Kidney capillary endothelial cell (primary cell): ENCODE data around the gene SLC6A17.
A peak's percentile ranks its signal among the peaks of the same experiment; 100 is the strongest.

ENCODE experiments used
- DNase-seq: peaks from one replicate; pipeline ENCODE4 v3.0.0-alpha.2; 2018; ENCODE audit warnings: low spot score

SLC6A17 gene

DNA sequence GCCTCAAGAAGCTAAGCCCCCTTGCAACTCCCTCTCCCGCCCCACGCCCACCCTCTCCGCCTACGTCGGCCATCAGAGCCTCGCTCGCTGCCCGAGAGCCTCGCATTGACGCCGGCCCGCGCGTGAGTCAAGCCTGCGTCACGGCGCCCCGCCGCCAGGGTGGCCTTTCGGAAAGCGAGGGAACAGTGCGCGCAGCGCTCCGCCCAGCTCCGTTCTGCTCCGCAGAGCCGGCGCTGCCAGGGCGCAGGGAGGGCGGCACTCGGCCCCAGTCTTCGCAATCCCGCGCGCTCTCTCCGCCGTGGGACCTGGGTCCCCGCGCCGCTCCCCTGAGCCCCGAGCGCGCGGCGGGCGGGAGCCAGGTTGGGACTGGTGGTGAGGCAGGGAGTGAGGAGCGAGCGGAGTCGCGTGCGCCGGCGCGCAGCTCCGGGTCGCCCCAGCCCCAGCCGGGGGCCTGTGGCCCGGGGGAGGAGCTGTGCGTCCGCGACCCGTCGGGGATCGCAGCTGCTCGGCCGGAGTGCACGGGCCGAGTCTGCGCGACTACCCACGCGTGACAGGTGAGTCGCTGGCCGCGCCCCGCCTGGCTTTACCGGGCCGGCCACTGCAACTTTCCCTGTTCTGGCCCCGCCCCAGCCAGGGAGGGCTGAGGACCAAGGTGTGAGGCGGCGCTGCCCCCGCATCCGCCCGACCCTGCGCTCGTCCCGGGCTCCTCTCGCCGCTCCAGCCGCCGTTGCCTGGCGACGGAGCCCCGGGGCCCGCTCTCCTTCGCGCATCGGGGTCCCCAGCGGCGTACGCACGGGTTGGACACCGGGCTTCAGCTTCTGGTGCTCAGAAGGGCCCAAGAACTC lies at the start of gene SLC6A17:
TSS of gene SLC6A17 (plus strand) at position 165 of the 845 bp plus-strand sequence. CDS start 16,436 bp downstream, outside the sequence.
- DNase-seq: peak; percentile 84

DNA sequence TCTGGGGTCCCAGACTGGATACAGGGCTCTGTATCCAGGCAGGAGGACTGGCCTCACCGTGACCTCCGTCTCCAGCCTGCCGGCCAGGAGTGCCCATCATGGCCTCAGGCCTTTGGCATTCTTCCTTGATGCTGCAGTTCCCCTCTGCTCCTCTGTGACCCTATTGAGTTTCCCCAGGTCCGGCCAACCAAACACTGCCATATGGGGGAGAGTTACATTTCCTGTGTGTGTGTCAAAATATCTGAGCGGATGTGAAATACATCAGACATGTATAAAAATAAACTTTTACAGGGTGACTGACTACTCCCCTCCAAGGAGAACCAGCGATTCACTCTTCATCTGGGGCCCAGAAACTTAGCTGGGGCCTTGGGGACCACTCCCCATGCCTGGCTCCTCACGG lies 48.2 kb upstream of the SLC6A17 start:
- DNase-seq: peak; percentile 56

DNA sequence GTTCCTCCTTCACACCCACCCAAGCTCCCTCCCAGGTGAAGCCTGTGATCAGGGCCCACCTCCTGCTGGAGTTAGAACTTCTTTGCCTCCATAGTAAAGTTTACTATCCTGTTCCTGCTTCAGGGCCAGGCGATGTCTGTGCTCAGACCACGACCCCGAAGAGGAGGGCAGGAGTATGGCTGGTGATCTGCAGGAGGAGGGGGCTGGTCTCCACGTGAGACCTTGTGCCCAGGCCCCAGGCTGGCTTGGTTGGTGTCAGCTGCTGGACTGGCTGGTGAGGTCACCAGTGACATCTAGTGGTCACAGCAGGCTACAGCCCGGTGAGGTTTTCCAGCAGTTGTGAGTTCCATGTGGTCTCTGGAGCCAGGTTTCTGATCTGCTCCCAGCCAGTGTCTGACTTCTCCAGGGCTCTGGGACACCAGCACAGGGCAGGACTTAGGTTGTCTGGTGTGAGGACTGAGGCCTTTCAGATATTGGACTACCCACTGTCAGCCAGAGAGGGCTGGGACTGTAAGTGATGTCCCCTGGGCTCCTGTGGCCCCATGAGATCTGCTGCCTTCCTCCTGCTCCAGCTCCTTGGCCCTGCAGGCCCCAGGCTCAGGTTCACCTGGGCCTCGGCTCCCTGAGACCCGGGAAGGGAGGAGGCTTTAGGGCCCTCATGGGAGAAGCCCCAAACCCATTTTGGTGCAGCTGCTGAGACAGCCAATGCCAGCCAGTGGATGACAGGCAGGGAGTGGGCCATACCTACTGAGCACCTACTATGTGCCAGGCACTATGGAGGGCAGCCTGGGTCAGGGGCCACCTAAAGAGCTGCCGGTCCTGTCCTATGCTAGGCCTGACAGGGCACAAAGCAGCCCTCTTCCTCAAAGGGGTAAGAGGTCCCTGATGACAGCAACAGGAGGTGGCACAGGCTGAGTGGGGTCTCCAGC lies 44.0 kb upstream of the SLC6A17 start:
- DNase-seq: peak; percentile 68

DNA sequence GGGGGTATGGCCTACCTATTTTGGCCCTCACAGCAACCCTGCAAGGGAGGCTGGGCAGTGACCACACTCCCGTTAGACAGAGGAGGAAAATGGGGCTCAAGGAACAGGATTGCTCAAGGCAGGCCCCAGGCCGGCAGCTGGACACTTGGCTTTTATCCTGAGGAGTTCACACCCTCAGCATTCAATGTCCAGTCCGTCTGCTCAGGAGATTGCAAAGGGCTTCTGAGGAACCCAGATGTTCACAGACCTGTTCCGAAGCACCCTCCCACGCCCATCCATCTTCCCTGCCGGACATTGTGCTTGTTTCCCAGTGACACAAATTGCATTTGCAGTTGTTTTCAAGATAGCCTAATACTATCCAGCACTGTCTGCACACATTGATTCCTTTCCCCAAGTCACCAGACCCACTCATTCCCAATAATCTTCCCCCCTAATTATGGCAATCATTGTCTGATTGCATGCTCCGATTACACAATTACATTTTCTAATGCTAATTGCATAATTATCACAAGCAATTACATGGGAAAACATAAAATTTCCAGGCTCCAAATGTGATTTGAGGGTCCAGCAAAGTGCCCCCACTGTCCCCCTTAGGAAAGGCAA lies 42.3 kb upstream of the SLC6A17 start:
- DNase-seq: no peak

DNA sequence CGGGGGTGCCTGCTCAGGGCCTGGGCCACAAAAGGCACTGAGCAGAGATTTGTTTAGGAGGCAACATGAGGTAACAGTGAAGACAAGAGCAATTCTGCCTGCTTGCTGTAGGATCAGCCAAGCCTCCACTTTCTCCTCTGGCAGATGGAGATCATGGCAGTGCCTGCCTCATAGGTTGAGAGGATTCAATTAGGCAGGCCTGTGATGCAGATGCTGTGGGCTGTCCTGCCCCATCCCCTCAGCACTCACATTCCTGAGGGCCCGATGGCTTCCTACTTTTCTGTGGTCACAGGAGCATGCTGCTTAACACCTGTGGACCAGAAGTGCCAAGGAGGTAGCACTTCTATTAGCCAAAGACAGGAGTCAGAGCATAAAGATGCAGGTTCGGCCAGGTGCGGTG lies 39.2 kb upstream of the SLC6A17 start:
- no peak for DNase-seq

DNA sequence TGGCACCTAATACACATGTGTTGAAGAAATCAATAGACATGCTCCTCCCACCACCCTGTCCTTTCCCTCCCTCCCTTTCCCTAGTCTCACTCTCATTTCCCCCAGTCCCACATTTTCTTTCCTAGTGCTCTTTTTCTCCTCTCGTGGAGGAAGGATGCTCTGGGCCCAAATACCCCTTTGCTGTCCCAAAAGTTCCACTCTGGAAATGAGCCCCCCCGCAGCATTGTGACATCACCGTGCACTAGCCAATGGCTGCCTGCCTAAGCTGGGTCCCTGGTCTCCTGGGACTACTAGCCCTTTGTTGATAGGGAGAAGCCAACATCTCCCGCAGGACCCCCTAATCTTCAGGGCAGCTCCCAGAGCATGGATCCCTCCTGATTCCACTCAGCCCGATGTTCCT lies 38.2 kb upstream of the SLC6A17 start, which contains the start of gene UBL4B:
TSS of gene UBL4B (plus strand) at position 301 of the 400 bp plus-strand sequence. CDS start at position 393, 92 bp downstream.
- DNase-seq: no peak

DNA sequence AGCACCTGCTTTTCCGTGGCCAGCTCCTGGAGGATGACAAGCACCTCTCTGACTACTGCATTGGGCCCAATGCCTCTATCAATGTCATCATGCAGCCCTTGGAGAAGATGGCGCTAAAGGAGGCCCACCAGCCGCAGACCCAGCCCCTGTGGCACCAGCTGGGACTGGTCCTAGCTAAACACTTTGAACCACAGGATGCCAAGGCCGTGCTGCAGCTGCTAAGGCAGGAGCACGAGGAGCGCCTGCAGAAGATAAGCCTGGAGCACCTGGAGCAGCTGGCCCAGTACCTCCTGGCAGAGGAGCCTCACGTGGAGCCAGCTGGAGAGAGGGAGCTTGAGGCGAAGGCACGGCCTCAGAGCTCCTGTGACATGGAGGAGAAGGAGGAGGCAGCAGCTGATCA lies 37.6 kb upstream of the SLC6A17 start:
- DNase-seq: no peak

DNA sequence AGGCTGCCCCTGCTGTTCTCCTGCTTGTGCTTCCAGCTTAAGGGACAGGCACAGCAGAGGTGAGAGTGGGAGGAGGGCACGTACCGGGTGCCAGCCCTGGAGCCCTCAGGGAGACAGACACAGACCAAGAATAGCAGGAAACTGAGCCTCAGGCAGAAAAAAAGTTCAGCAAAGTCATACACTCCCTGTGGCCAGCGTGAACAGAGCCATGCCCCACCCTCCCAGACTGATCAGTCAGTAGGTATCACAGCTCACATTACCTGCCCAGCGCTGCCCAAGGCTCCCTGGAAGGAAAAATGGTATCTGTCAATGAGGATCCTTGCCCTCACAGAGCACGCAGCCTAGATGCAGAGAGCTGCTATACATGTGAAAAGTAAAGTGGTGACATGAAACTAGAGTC lies 36.7 kb upstream of the SLC6A17 start:
- no peak for DNase-seq

DNA sequence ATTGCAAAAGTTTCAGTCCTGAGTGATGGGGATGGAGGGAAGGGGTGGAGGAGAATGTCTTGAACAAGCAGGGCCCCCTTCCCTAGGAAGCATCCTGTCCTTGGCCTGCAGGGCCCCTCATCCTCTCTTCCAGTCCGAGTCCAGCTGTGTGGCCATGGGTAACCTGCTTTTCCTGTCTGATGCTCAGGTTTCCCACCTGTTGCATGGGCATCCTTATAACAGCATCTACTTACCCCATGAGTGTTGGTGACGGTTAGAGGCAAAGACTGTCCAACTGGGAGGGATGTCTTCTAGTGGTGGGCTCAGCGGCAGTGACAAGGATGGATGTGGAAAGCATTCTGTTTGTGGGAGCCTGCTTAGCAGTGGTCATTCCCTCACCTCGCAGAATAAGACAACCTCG lies 36.1 kb upstream of the SLC6A17 start:
- no peak for DNase-seq

DNA sequence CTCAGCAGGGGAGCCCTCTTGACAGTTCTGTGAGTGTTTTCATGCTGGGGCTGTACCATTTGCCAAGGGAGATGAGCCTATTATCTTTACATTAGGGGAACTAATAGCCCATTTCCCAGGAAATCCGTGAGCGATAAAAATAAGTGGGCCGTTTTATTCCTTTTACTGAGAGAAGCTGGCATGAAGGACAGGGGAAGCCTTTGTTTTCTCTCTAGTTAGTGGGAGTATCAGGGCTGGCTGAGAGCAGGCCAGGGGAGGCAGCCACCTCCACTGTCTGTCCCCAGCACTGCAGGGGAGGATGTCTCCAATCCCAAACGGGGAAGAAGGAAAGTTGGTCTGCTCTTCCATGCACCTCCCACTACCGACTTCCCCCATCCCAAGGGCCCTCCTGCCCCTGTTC lies 35.5 kb upstream of the SLC6A17 start:
- no peak for DNase-seq

DNA sequence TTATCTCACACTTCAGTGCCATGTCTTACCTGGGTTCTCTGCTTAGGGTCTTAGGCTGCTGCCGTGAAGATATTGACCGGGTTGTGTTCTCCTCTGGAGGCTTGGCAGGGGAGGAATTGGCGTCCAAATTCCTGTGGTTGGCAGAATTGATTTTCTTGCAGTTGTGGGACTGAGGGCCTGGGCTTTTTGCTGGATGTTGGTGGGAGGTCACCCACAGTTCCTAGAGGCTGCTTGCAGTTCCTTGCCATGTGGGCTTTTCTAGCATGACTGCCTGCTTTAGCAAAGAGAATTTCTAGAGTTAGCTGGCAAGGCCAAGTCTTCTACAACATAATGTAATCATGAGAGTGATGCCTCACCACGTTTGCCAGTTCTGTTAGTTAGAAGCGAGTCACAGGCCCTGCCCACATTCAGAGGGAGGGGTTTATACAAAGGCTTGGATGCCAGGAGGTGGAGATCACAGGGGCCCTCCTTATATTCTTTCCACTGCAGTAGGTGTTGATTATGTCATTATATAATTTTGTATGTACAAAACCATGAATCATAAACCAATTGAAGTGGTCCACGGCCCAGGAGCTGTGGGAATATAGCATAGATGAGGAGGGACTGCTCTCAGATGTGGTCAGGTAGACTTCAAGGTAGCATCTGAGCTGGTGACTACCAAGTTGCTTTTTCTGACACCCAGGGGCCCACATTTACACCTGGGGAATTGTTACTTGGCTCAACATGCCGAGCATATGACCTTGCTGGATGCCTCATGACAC lies 31.5 kb upstream of the SLC6A17 start:
- DNase-seq: no peak

DNA sequence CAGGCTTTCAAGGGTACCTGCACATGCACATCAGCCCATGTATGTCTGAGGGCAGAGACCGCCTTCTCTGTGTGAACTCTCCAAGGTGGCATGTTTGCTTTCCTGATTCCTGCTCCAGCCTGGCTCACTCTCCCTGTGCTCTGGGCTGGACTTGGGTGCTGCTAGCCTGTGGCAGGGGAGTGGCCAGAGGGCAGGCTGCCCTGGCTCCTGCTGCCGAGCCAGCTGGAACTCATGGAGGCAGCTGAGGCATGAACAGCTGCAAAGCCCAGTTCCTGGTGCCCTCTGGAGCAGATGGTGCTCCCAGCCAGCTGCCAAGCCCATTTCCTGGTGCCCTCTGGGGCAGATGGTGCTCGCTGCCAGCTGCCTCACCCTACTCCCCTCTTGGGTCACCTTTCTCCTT lies 30.5 kb upstream of the SLC6A17 start:
- no peak for DNase-seq

DNA sequence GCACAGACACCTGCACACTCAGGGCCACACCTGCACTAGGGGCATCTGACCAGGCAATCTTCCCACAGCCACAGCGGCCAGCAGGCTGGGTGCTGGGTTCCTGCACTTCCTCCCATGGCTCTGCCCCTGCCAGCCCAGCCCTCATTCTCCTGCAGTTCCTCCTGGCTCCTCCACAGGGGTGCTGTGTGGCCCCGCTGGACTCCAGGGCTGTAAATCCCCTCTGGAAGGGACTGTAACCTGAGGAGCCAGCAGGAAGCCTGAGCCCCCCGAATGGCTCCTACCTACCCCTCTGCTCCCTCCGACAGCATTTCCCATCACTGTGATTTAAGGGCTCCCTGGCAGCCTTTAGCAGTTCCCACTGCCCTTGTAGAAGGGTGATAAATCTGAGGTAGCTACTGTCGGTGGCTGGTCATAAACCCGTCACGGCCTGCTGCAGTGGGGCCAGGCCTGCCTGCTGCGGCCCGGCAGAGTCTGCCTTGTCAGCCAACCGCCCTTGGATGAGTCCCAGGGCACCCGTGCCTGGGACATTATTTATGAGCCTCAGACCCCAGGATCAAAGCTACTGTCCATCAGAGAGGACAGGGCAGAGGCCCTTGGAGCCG lies 29.2 kb upstream of the SLC6A17 start:
- no peak for DNase-seq

DNA sequence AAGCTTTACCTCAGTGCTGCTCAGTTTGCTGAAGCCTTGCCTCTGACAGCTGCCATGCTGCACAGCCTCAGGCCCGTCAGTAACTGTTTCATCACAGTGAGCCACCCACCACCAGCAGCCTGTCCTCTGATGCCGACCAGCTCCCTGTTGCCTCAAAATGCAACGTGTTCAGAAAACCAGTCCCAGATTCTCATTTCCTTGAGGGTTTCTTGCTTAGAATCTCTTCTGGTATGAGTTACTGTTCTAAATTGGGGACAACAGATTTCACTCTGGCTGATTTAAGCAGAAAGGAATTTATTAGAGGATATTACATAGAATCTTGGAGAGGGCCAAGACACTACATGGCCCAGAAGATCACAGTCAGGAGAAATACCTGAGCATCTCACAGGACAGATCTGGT lies 27.1 kb upstream of the SLC6A17 start:
- no peak for DNase-seq

DNA sequence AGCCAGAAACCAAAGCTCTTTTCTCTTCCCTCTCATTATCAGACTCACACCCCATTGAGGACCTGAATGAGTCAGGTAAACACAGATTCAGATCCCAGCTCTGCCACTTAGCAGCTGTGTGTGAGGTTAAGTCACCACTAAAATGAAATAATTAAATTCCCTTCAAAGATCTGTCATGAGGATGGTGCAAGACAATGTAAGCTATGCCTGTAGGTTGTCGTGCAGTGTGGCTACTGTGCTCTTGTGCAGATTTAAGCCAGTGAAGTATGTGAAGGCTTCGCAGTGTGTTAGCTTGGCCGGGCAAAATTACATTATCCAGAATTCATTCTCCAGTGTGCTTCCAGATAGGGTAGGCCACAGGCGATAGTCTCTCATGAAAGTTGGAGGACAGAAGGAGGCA lies 24.5 kb upstream of the SLC6A17 start:
- DNase-seq: no peak

DNA sequence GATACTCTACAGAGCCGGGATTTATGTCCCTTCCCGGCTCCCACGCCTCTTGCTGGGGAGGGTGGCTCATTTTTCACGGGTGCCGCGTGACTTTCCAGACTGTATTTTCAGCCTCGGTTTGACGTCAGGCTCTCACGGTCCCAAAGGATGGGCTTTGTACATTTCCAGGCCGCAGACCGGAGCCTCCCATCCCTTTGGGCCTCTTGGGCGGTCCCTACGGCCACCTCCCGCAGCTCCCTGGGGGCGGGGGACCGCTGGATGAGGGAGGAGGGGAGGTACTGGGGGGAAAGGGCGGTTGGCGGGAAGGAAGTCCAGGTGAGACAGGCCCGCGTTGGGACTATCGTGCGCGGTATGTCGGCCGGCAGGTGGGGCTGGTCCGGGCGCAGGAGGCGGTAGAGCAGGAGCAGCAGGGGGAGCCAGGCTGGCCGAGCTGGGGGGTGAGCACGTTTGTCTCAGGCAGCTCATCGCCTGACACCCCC lies 20.1 kb upstream of the SLC6A17 start:
- DNase-seq: no peak

DNA sequence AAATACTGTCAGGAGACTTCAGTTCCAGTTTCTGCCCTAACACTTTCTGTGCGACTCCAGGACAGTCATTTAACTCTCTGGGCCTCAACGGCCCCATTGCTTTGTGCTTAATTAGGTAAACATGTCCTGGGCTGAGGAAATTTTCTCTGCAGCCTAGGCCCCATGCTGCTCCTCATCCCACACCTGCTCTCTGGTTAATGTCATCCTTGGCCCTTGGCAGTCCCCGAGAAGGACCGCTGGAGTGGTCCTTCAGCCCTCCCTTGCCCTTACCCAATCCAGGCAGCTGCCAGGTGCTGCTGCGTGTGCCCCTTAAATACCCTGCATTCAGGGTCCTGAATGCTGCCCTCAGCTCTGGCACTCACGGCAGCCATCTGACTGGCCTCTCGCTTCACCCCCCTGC lies 19.3 kb upstream of the SLC6A17 start:
- DNase-seq: no peak

DNA sequence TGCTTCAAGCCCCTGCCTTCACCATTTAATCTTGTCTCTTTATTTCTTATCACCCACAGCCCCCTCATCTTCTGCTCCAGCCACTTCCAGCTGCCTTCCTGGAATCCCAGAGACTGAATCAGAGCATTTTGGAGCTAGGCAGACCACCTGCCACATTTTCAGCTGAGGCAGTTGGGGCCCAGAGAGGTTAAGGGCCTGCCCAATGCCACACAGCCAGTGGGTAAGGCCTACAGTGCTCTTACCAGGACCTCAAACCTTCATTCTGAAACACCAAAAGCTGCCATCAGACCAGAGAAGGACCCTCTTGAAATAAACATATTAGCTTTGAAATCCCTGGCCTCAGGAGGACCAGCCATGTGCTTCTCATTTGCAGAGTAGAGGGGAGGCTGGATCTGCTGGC lies 17.6 kb upstream of the SLC6A17 start:
- no peak for DNase-seq

DNA sequence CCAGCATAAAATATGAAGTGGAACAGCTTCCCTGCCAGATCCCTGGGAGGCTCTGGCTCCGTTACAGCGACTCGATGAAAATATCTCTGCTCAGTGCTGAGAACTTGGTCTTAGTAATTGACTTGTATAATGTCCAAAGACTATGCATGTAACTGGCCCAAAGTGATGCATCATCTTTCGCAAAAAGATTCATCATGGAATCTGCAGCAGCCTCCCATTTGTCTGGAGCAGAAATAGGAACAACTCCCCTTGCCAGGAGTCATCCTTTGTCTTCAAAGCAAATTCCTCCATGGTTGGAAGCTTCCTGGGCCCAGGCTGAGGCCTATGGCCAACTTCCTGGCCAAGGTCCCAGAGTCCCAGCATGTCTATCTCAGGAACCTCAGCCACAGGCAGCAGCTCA lies 16.9 kb upstream of the SLC6A17 start:
- no peak for DNase-seq

DNA sequence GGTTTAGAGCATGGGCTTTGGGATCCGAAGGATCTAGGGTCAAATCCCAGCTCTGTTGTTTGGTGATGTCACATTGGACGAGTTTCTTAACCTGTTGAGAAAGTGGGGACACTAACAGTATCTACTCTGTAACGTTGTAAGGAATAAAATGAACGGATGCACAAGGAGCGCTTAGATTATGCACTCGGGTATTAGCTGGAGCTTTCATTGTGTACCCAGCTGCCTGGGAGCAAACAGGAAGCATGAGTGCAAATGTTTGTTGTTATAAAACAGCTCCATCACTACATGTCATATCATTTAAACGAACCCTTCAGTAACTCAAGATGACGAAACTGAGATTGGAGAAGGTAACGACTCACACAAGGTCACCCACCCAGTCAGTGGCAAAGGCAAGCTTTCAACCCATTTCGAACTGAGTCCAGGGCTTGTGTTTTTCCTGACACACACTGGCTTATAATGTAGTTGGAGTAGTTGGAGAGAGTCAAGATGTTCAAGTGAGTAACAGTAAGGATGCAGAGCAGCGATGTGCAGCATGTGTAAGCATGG lies 16.2 kb upstream of the SLC6A17 start:
- DNase-seq: peak; percentile 31

DNA sequence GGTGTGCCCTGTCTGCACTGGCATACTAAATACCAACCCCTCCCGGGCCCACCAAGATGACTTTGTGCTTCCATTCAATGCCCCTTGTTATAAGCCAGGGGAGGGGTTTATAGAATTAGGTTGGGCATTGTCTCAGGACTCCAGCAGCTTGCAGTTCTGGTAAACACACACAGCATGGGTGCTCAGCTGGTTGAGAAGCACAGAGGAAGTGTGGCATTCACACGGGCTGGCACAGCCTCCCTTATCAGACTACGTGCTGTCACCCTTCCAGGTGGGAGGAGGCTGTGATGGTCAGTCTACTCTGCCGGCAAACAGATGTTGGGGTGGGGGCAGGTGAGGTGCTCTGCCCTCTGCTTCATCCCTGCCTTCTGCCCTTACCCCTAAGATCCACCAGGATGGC lies 15.0 kb upstream of the SLC6A17 start:
- no peak for DNase-seq
